Measurements from ENCODE around the gene PC.
"Not testable (repeated sequence)": the region's sequence is repeated elsewhere in the genome, so short reads cannot be mapped to it uniquely, and the experiment has no call there.

The PC gene

DNA sequence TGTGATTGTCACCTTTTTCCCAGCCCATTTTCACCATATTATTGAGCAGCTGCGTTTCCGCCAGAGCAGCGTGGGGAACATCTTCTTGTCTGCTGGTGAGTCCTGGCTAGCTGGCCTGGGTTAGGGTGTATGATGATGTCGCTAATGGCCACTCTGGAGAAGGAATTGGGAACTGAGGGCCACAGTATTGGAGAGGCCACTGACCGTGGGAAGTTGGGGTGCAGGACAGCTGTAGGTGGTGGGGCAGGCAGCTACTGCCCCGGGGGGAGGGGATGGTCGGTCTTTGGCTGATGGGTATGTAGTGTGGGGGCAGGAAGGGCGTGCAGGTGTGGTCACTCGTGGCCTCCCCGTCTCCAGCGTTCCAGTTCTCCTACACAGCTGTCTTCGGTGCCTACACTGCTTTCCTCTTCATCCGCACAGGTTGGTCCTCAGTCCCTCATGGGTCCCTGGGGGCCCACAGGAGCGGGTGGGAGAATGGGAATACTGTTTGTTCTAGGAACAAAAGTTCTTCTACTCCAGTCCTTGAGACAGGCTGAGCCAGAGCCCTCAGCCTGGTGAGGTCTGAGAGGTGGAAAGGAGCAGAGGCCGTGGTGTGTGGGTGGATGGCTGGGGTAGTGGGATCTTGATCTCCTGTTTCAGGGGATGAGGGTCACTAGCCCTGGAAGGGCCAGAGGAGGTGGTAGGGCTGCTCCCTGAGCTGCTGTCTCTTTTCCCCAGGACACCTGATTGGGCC lies 112.9 kb downstream of the PC start:
- H3K4me3 ChIP-seq (ENCODE audit: low read depth, low read length): no peak overlapping the region

DNA sequence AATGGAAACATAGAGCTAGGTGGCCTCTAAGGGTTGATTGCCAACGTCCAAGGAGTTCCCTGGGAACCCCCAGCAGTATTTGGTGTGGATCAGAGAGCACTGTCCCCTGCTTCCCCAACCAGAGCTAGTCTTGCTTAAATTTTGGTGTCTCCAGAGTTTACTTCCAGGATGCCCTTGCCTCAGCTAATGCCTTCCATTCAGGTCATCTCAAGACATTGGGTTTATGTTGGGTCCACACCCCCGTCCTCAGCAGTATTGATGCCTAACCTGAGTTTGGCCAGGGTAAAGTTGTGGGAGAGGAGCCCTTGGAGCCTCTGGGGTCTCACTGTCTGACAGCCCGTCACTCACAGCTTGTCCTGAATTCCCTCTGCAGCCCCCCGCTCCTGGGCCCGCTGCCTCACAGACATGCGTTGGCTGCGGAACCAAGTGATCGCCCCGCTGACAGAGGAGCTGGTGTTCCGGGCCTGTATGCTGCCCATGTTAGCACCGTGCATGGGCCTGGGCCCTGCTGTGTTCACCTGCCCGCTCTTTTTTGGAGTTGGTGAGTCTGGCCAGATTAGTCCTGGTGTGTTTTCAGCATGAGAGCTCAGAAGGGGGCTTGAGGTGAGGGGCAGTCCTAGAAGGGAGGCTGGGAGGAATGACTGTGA lies 113.6 kb downstream of the PC start:
- H3K4me3 ChIP-seq (ENCODE audit: low read depth, low read length): peak overlapping the region; percentile 0

GRCh38 chr11:66843776-66844495 lies 114.2 kb downstream of the PC start:
- peak overlapping the region; percentile 97 for H3K4me3 ChIP-seq (ENCODE audit: low read depth, low read length)

- peak within 1 kb of the TSS; percentile 97 for H3K4me3 ChIP-seq (ENCODE audit: low read depth, low read length)
Observed at GRCh38 chr11:66842896-66843775, 115.0 kb downstream of the PC start, which contains the start of gene RCE1. RCE1 (plus strand) TSS chr11:66843441; CDS start chr11:66843456, 15 bp downstream.

GRCh38 chr11:66842501-66842895 lies 115.7 kb downstream of the PC start:
- H3K4me3 ChIP-seq (ENCODE audit: low read depth, low read length): peak overlapping the region; percentile 97

DNA sequence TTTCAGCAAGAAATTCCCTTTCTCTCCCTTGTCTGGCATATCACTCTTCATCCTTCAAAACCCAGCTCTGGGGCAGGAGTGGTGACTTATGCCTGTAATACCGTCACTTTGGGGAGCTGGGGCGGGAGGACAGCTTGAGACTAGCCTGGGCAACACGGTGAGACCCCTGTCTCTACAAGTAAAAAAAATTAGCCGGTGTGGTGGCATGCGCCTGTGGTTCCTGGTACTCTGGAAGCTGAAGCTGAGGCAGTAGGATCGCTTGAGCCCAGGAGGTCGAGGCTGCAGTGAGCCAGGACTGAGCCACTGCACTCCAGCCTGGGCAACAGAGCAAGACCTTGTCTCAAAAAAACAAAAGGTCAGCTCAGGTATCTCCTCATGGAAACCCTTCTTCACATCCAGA lies 116.3 kb downstream of the PC start:
- peak overlapping the region; percentile 97 for H3K4me3 ChIP-seq (ENCODE audit: low read depth, low read length)

DNA sequence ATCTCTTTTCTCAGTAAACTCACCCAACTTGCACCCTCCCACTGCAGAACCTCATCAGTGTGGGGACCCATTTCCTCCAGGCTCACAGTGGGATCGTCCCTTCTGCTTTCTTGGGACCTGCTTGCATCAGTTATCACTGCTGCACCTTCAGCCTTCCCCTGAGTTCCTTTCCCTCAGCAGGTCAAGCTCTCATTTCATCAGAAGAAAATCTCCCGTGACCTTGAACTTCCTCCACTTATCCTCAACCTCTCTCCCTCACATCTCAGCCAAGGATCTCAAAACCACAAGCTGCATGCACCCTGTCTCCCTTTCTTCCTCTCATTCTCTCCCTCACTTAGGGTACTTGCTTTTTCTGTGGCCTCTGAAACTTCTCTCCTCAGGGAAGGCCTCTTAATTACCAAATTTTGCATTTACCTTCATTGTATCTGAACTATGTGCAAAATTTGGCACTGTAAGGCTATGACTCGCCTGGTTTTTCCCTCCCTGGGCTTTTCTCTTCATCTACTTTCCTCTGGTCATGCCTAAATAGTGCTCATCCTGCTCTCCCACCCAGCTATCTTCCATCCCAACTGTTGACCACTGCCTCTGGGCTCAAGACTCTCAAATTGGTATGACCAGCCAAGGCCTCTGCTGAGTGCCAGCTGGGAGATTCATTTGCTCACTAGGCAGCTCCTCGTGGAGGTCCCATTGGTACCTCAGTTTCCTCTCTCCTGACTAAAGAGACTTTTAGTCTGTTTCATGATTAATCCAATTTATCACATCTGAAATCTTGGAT lies 117.7 kb downstream of the PC start:
- no peak overlapping the region for H3K4me3 ChIP-seq (ENCODE audit: low read depth, low read length)

DNA sequence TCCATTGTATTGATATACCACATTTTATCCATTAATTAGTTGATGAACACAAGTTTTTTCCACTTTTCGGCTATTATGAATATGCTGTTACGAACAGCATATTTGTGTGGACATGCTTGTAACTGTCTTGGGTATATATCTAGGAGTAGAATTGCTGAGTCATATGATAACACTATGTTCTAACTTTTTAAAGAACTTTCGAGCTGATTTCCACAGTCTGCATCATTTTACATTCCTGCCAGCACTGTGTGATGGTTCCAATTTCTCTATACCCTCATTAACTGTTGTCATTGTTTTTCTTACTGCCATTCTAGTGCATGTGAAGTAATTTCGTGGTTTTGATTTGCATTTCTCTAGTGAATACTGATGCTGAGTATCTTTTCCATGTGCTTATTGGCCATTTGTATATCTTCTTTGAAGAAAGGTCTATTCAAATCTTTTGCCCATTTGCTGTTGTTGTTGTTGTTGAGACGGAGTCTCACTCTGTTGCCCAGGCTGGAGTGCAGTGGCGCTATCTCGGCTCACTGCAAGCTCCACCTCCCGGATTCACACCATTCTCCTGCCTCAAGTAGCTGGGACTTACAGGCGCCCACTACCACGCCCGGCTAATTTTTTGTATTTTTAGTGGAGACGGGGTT lies 122.3 kb downstream of the PC start:
- no peak overlapping the region for H3K4me3 ChIP-seq (ENCODE audit: low read depth, low read length)

GRCh38 chr11:66834943-66835342 lies 123.2 kb downstream of the PC start:
- no peak overlapping the region for H3K4me3 ChIP-seq (ENCODE audit: low read depth, low read length)

GRCh38 chr11:66834539-66834845 lies 123.7 kb downstream of the PC start:
- no peak overlapping the region for H3K4me3 ChIP-seq (ENCODE audit: low read depth, low read length)

- not testable (repeated sequence) for H3K4me3 ChIP-seq (ENCODE audit: low read depth, low read length)
Observed at GRCh38 chr11:66824573-66824972, 133.6 kb downstream of the PC start.

GRCh38 chr11:66823700-66824099 lies 134.5 kb downstream of the PC start:
- H3K4me3 ChIP-seq (ENCODE audit: low read depth, low read length): no peak overlapping the region

DNA sequence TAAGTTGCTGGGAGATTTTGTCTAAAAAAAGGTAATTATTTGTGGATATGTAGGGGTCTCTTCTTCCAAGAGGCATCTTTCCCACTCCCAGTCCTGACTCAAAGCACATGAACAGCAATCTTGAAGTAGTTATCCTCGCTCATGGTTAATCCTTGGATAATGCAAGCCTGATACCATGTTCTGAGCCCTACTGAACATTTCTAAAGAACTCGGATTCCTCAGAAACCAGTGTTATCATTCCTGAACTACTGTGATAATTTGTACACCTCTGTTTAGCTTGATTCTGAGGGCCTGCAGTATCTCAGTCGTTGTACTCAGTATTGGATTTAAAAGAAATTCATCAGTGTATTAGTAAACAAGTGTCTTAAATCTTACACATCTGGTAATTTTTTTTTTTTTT lies 137.3 kb downstream of the PC start:
- H3K4me3 ChIP-seq (ENCODE audit: low read depth, low read length): no peak overlapping the region

DNA sequence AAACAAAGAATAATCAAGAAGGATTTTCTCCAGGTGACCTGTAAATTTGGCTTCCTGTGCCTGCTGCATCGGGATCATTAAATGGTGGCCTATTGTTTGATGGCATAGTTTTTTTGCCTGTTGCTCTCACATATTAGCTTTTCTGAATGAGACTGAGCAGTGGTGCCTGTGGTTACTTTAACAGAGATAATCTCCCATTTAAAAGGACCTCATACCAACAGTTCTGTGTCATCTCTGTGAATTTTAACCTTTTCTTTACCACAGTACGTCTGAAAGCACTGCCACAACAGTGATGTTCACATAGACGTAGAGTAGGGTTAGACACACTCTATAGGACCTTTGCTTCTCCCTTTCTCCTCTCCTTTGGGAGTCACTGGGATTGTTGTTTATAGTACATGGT lies 137.8 kb downstream of the PC start:
- no peak overlapping the region for H3K4me3 ChIP-seq (ENCODE audit: low read depth, low read length)

DNA sequence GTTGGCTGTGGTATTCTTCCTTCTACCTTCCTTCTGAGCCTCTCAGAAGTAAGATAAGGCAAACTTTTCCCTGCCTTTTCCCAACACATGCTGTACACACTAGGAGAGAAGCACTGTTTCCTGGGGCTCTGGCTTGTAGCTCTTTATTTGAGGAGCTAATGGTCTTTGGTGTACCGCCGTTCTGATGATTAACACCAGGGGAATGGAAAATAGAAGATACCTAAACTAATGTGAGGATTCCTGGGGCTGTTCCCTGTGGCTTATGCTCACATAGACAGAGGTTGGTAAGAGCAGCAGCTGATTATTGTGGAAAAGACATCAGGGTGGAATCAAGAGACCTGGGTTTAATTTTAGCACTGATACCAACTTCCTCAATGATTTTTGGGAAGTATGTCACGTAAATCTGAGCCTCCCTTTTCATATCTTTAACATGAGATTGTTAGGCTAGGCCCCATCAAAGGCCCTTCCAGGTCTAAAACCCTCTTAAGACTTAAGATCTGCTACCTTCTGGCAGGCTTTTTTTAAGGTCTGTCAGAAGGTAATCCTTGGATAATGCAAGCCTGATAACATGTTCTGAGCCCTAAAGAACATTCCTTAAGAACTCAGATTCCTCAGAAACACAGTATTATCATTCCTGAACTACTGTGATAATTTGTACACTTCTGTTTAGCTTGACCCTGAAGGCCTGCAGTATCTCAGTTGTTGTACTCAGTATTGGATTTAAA lies 139.8 kb downstream of the PC start:
- no peak overlapping the region for H3K4me3 ChIP-seq (ENCODE audit: low read depth, low read length)

GRCh38 chr11:66815646-66816045 lies 142.5 kb downstream of the PC start:
- no peak overlapping the region for H3K4me3 ChIP-seq (ENCODE audit: low read depth, low read length)

GRCh38 chr11:66814678-66815077 lies 143.5 kb downstream of the PC start:
- no peak overlapping the region for H3K4me3 ChIP-seq (ENCODE audit: low read depth, low read length)

- H3K4me3 ChIP-seq (ENCODE audit: low read depth, low read length): no peak overlapping the region
Observed at GRCh38 chr11:66810576-66811185, 147.5 kb downstream of the PC start.

GRCh38 chr11:66809592-66809991 lies 148.6 kb downstream of the PC start:
- no peak overlapping the region for H3K4me3 ChIP-seq (ENCODE audit: low read depth, low read length)
